ENCODE data around the gene UBE2K.
"Not testable (repeated sequence)": the region's sequence is repeated elsewhere in the genome, so short reads cannot be mapped to it uniquely, and the experiment has no call there.

The UBE2K gene

DNA sequence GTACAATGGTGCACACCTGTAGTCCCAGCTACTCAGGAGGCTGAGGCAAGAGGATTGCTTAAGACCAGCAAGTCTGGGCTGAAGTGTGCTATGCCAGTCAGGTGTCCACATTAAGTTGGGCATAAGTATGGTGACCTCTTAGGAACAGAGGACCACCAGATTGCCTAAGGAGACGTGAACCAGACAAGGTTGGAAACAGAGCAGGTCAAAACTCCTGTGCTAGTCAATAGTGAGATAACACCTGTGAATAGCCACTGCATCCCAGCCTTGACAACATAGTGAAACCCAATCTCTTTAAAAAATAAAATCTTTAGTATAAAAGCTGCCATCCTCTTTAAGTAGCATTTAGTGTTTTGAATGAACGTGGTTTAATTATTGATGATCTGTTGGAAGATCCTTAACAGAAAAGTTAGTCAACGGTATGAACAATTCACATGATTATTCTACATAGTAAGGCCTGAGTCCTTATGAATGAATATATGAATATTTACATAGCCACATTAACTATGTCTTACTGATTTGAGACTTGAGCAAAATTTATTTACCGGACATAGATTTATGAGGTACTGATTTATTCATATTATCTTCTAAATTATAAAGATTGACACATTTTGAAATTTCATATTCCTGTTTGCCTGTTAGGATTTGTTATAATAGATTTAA, 63.2 kb downstream of the UBE2K start:
- TF ChIP-seq, protein P1, sequence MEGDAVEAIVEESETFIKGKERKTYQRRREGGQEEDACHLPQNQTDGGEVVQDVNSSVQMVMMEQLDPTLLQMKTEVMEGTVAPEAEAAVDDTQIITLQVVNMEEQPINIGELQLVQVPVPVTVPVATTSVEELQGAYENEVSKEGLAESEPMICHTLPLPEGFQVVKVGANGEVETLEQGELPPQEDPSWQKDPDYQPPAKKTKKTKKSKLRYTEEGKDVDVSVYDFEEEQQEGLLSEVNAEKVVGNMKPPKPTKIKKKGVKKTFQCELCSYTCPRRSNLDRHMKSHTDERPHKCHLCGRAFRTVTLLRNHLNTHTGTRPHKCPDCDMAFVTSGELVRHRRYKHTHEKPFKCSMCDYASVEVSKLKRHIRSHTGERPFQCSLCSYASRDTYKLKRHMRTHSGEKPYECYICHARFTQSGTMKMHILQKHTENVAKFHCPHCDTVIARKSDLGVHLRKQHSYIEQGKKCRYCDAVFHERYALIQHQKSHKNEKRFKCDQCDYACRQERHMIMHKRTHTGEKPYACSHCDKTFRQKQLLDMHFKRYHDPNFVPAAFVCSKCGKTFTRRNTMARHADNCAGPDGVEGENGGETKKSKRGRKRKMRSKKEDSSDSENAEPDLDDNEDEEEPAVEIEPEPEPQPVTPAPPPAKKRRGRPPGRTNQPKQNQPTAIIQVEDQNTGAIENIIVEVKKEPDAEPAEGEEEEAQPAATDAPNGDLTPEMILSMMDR (IDR thresholded peaks at IDR 0.05): no peak
- no peak overlapping the region for H3K4me3 ChIP-seq (ENCODE audit: low read depth in 1 of 2, low read length in 1 of 2)
- no peak overlapping the region for H3K27ac ChIP-seq
- H3K9me3 ChIP-seq: no peaks in the 10 kb centered on the region
- H3K4me1 ChIP-seq (ENCODE audit: control insufficient read depth in 1 of 2, insufficient read depth in 1 of 2, low read depth in 1 of 2, low read length in 1 of 2): no peaks in the 10 kb centered on the region
- peaks cover 53% of the 10 kb centered on the region for H3K36me3 ChIP-seq
- H3K27me3 ChIP-seq: no peaks in the 10 kb centered on the region

DNA sequence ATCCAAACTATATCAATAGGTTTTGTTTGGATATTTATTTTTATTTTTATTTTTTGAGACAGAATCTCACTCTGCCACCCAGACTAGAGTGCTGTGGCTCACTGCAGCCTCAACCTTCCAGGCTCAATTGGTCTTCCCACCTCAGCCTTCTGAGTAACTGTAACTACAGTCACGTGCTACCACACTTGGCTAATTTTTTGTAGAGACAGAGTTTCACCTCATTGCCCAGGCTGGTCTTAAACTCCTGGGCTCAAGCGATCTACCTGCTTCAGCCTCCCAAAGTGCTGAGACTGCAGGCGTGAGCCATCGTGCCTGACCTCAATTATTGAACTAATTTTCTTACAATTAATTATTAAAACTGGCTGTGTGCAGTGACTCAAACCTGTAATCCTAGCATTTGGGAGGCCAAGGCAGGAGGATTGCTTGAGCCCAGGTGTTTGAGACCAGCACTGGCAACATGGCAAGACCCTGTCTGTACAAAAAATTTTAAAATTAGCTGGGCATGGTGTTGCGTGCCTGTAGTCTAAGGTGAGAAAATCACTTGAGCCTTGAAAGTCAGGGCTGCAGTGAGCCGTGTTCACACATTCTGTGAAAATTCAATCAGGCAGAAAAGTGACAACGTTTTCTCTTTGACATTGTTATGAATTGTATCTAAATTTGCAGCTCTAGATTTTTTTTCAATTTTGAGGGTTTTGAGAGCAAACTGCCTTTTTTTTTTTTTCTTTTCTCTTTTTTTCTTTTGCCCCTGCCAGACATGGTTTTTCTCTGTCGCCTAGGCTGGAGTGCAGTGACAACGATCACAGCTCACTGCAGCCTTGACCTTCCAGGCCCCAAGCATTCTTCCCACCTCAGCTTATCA, 66.0 kb downstream of the UBE2K start:
- no peak overlapping the region for H3K4me3 ChIP-seq (ENCODE audit: low read depth in 1 of 2, low read length in 1 of 2)
- H3K27me3 ChIP-seq: no peaks in the 10 kb centered on the region
- TF ChIP-seq, protein P1 (IDR thresholded peaks at IDR 0.05): no peak
- H3K9me3 ChIP-seq: no peaks in the 10 kb centered on the region
- H3K4me1 ChIP-seq (ENCODE audit: control insufficient read depth in 1 of 2, insufficient read depth in 1 of 2, low read depth in 1 of 2, low read length in 1 of 2): no peaks in the 10 kb centered on the region
- no peak overlapping the region for H3K27ac ChIP-seq
- H3K36me3 ChIP-seq: peaks cover 52% of the 10 kb centered on the region

DNA sequence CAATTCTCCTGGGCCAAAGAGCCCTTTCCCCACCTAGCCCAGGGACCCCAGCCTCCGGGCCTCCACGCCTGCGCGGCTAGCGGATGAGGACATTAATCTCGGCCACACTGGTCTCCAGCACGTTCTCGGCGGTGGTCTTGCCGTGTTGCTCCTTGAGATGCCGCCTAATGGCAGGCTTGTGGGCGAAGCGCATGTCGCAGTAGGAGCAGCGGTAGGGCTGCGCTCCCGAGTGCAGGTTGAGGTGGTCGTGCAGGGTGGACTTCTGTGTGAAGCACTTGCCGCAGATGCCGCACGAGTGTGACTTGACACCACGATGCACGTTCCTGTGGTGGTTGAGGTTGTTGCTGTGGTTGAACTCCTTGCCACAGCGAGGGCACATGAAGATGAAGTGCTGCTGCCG, 72.1 kb downstream of the UBE2K start:
- TF ChIP-seq, protein P1 (IDR thresholded peaks at IDR 0.05): no peak

DNA sequence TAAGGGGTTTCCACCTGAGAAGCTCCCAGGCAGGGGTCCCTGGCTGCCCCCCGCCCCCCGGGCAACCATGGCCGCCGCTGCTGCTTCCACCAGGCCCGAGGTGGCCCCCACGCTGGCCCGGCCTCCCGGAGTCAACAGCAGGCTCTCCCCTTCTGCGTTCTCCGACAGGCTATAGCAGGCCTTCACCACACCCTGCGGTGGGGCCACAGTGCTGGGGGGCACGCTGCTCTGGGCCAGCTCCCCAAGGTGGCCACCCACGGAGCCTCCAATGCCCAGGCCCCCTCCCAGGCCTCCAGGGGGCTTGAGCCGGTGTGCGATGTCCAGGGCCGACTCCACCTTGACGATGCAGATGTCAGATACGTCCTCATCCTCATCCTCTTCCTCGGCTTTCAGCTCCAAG, 72.5 kb downstream of the UBE2K start:
- TF ChIP-seq, protein P1 (IDR thresholded peaks at IDR 0.05): no peak
- no peak overlapping the region for H3K4me3 ChIP-seq (ENCODE audit: low read depth in 1 of 2, low read length in 1 of 2)
- H3K27ac ChIP-seq: no peak overlapping the region
- H3K4me1 ChIP-seq (ENCODE audit: control insufficient read depth in 1 of 2, insufficient read depth in 1 of 2, low read depth in 1 of 2, low read length in 1 of 2): no peaks in the 10 kb centered on the region
- peaks cover 49% of the 10 kb centered on the region for H3K36me3 ChIP-seq
- H3K9me3 ChIP-seq: no peaks in the 10 kb centered on the region
- H3K27me3 ChIP-seq: no peaks in the 10 kb centered on the region

More for the DNA sequence above, 72.1 kb downstream of the UBE2K start:
- H3K9me3 ChIP-seq: no peaks in the 10 kb centered on the region
- no peaks in the 10 kb centered on the region for H3K27me3 ChIP-seq
- peaks cover 49% of the 10 kb centered on the region for H3K36me3 ChIP-seq
- no peak overlapping the region for H3K27ac ChIP-seq
- H3K4me3 ChIP-seq (ENCODE audit: low read depth in 1 of 2, low read length in 1 of 2): no peak overlapping the region
- no peaks in the 10 kb centered on the region for H3K4me1 ChIP-seq (ENCODE audit: control insufficient read depth in 1 of 2, insufficient read depth in 1 of 2, low read depth in 1 of 2, low read length in 1 of 2)

DNA sequence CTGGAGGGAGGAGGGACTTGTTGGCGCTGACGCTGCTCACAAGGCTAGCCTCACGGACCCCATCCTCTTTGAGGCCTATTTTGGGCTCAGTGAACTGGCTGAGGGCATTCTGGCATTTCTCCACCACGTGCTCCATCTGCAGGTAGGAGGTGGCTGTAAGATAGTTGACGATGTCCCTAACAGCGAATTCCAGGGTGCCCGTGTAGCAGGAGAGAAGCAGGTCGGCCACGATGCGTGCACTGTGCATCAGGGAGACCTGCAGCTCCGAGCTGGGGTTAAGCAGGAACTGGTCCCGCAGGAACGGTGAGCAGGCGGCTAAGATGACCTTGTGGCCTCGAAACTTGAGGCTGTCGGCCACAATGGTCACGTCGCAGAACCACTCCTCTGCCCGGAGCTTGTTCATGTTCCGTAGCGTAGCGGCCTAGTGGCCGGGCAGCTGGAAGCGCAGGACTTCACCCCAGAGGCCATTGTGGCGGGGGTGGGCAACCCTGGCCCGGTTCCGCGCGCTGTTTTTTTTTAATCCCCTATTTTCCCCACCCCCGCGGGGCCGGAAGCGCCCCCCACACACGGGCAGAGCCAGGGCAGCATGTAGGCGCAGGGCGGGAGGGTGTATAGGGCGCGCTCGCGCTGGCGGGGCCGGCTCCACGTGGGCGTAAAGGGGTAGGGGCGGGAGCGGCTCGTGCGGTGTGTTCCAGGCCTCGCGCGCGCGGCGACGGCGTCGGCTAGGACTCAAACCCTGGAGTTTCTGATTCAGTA, 73.2 kb downstream of the UBE2K start:
- TF ChIP-seq, protein P1 (IDR thresholded peaks at IDR 0.05): no peak
- Histone ChIP-seq H3K27me3 (no peaks in the 10 kb centered on the region), H3K4me3 (ENCODE audit: low read depth in 1 of 2, low read length in 1 of 2) (no peak overlapping the region), H3K9me3 (no peaks in the 10 kb centered on the region), H3K36me3 (peaks cover 52% of the 10 kb centered on the region), H3K4me1 (ENCODE audit: control insufficient read depth in 1 of 2, insufficient read depth in 1 of 2, low read depth in 1 of 2, low read length in 1 of 2) (no peaks in the 10 kb centered on the region), H3K27ac (no peak overlapping the region)

DNA sequence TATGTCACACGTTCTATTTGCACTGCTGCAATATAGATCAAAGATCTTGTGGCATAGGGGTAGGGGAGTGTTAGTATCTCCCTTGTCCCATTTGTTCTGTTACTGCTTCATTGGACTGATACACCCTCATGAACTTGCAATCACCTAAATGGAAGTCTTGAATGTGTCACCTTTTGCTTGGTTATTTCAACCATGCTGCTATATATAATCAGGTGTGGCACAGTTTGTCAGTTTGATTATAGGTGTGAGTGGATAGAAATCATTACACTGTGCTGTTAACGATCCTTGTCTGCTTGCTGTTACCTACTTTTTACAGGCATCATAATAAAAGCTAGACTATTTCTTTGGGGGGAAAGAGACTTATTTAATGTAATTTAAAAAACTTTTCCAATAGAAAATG, 84.1 kb downstream of the UBE2K start:
- H3K9me3 ChIP-seq; H3K4me3 ChIP-seq (ENCODE audit: low read depth in 1 of 2, low read length in 1 of 2); H3K27ac ChIP-seq: not testable (repeated sequence)

More for the DNA sequence above, 84.1 kb downstream of the UBE2K start:
- not testable (repeated sequence) for H3K27me3 ChIP-seq; H3K4me1 ChIP-seq (ENCODE audit: control insufficient read depth in 1 of 2, insufficient read depth in 1 of 2, low read depth in 1 of 2, low read length in 1 of 2)
- H3K36me3 ChIP-seq: peaks cover 33% of the 10 kb centered on the region

Measured in neutrophil (primary cell).